Stomach (tissue), 9 donors: ENCODE measurements around the gene ZC3H12D. TPM values are rescaled to one million over a fixed set of nuclear protein-coding genes. Genes with fewer than 3 reads are reported as not detected.

Experiments
- DNase-seq, 2 donors: peaks; one replicate each; pipeline versions ENCODE4 v3.0.0 to v3.0.0-alpha.2; 2013 to 2019
- H3K27ac ChIP-seq, 5 donors: fragments of 200-600 bp in 4 of 5; sonication (generic) in 4 of 5; one replicate each; pipeline ENCODE4 v1.5.1; 2013 to 2019; ENCODE audit warnings: mild to moderate bottlenecking in 1 of 5, moderate library complexity in 1 of 5
- H3K27me3 ChIP-seq, 3 donors: fragments of 200-600 bp; sonication (generic); one replicate each; pipeline ENCODE4 v1.5.1; 2017 to 2019; ENCODE audit warnings: mixed run types in 1 of 3
- H3K36me3 ChIP-seq, 4 donors: fragments of 200-600 bp; sonication (generic); 1 replicate in 3 of 4; 2 replicates in 1 of 4; pipeline ENCODE4 v1.5.1; 2016 to 2019
- H3K4me1 ChIP-seq, 4 donors: fragments of 200-600 bp; sonication (generic); one replicate each; pipeline ENCODE4 v1.5.1; 2016 to 2019
- H3K4me3 ChIP-seq, 4 donors: fragments of 200-600 bp; sonication (generic) in 3 of 4; one replicate each; pipeline ENCODE4 v1.5.1; 2016 to 2019; ENCODE audit warnings: mild to moderate bottlenecking in 1 of 4
- H3K9me3 ChIP-seq, 4 donors: fragments of 200-600 bp; sonication (generic); one replicate each; pipeline ENCODE4 v1.5.1; 2016 to 2019
- EP300 ChIP-seq: sonication (generic); formaldehyde crosslinking; IDR thresholded peaks from one replicate; pipeline ENCODE4 v1.6.1; 2017; ENCODE audit warnings: antibody characterized with exemption
- POLR2A ChIP-seq, 4 donors: fragments of 450-650 bp; IDR thresholded peaks; one replicate each; pipeline ENCODE4 v1.6.1; 2016; ENCODE audit warnings: antibody characterized with exemption in 4 of 4, control low read depth in 2 of 4, mild to moderate bottlenecking in 1 of 4, moderate library complexity in 1 of 4
- POLR2AphosphoS5 ChIP-seq, 3 donors: sonication (generic); formaldehyde crosslinking; IDR thresholded peaks; one replicate each; pipeline ENCODE4 v1.6.1; 2016; ENCODE audit warnings: antibody characterized with exemption in 3 of 3
- WGBS, 5 donors: extraction: QIAGEN DNeasy Blood & Tissue Kit in 3 of 5; methylation state at CpG; one replicate each; pipeline versions ENCODE4 v1.1.5 to v1.1.7; 2013 to 2018; 5-methylcytosine and 5-hydroxymethylcytosine counted together
- intact Hi-C: fragments of 100-400 bp; cut with DNase I; formaldehyde crosslinking; loops from one replicate; pipeline ENCODE4 v1.15.1; 2023; ENCODE audit warnings: low total_unique reads
- polyA plus RNA-seq, 3 donors: library from polyadenylated mRNA; stranded (reverse); fragments of 200-250 nt; gene quantifications; one replicate each; pipeline ENCODE4 v1.2.3, GENCODE V29; 2013
- total RNA-seq, 5 donors: library from RNA; depleted of rRNA; stranded (reverse); fragments of >200 nt; gene quantifications; one replicate each; pipeline versions ENCODE4 v1.1.0 to v1.2.3, GENCODE V29; 2014 to 2016
- TF ChIP-seq, protein P1 (sequence below), 7 experiments: fragments of 450-650 bp in 4 of 7; fragments of 200-600 bp in 3 of 7; sonication (generic) in 3 of 7; IDR thresholded peaks; one replicate each; pipeline ENCODE4 v1.5.1; 2016 to 2019; ENCODE audit warnings: antibody characterized with exemption in 7 of 7, control low read depth in 2 of 7, mild to moderate bottlenecking in 1 of 7
- donor health status: healthy with polysubstance abuse.
- donor health status: Bipolar disorder and iron deficiency.
- donor health status: healthy.

The ZC3H12D gene
- total and polyA plus RNA-seq, 8 donors: 0.31 to 2.2 (median 0.85) TPM; not detected in 3

DNA sequence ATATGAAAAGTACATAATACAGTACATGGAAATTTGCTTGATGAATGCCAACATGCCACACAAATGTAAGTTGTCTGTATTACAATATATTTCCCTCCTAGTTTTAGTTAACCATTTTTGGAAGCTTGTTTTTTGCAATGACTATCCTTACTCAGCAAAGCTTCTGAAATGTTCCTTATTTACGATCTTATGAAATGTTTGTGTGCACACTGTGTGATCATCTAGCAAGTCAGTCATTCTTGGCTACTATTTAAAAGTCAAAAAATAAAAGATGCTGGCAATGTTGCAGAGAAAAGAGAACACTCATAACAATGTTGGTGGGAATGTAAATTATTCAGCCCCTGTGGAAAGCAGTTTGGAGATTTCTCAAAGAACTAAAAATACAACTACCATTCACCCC is 50.9 kb downstream of the ZC3H12D start:
- no peak for TF ChIP-seq POLR2AphosphoS5 (IDR thresholded peaks at IDR 0.05)
- TF ChIP-seq EP300: no peak
- TF ChIP-seq POLR2A (IDR thresholded peaks at IDR 0.05): no peak
- TF ChIP-seq, protein P1, sequence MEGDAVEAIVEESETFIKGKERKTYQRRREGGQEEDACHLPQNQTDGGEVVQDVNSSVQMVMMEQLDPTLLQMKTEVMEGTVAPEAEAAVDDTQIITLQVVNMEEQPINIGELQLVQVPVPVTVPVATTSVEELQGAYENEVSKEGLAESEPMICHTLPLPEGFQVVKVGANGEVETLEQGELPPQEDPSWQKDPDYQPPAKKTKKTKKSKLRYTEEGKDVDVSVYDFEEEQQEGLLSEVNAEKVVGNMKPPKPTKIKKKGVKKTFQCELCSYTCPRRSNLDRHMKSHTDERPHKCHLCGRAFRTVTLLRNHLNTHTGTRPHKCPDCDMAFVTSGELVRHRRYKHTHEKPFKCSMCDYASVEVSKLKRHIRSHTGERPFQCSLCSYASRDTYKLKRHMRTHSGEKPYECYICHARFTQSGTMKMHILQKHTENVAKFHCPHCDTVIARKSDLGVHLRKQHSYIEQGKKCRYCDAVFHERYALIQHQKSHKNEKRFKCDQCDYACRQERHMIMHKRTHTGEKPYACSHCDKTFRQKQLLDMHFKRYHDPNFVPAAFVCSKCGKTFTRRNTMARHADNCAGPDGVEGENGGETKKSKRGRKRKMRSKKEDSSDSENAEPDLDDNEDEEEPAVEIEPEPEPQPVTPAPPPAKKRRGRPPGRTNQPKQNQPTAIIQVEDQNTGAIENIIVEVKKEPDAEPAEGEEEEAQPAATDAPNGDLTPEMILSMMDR (IDR thresholded peaks at IDR 0.05): no peak
- Histone ChIP-seq H3K27me3 (no peaks in the 10 kb centered on the region), H3K4me3 (no peak overlapping the region), H3K36me3 (no peaks in the 10 kb centered on the region), H3K9me3 (no peaks in the 10 kb centered on the region), H3K27ac (no peak overlapping the region), H3K4me1 (peaks cover 0 to 9% (median 4%) of the 10 kb centered on the region in 4 donors)
- DNase-seq: no peak
- 50 to 77% (median 72%) methylated on average over 1 of the region's 1 CpG for WGBS, 5 donors
- intact Hi-C loops: loop anchor here (5.0 kb wide), 1 partner anchor 412 kb away; no protein-coding TSS in a partner anchor

DNA sequence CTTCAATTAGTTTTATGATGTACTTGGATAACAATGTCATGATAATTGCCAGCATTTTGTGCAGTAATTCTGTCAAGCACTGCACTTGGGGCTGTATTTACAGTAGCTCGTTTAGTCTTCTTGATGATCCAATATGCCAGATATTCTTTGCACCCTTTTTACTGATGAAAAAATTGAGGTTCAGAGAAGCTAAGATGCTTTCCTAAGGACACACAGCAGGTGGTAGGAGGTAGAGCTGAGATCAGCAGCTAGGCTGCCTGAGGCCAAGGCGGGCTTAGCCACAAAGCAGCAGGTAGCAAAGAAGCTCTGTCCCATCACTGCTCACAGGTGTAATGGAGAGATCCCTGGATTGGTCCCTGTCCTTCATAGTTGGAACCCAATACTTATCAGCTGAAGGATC is 51.4 kb downstream of the ZC3H12D start:
- Histone ChIP-seq H3K36me3 (no peaks in the 10 kb centered on the region), H3K27ac (no peak overlapping the region), H3K27me3 (no peaks in the 10 kb centered on the region), H3K4me1 (peaks cover 0 to 9% (median 4%) of the 10 kb centered on the region in 4 donors), H3K9me3 (no peaks in the 10 kb centered on the region), H3K4me3 (no peak overlapping the region)
- DNase-seq: no peak
- intact Hi-C loops: loop anchor here (5.0 kb wide), 1 partner anchor 411 kb away; no protein-coding TSS in a partner anchor
- no peak for TF ChIP-seq POLR2AphosphoS5 (IDR thresholded peaks at IDR 0.05)
- no peak for TF ChIP-seq POLR2A (IDR thresholded peaks at IDR 0.05)
- no peak for TF ChIP-seq EP300
- TF ChIP-seq, protein P1 (IDR thresholded peaks at IDR 0.05): no peak
- WGBS, 5 donors: 72 to 94% (median 84%) methylated on average over 2 of the region's 2 CpGs

DNA sequence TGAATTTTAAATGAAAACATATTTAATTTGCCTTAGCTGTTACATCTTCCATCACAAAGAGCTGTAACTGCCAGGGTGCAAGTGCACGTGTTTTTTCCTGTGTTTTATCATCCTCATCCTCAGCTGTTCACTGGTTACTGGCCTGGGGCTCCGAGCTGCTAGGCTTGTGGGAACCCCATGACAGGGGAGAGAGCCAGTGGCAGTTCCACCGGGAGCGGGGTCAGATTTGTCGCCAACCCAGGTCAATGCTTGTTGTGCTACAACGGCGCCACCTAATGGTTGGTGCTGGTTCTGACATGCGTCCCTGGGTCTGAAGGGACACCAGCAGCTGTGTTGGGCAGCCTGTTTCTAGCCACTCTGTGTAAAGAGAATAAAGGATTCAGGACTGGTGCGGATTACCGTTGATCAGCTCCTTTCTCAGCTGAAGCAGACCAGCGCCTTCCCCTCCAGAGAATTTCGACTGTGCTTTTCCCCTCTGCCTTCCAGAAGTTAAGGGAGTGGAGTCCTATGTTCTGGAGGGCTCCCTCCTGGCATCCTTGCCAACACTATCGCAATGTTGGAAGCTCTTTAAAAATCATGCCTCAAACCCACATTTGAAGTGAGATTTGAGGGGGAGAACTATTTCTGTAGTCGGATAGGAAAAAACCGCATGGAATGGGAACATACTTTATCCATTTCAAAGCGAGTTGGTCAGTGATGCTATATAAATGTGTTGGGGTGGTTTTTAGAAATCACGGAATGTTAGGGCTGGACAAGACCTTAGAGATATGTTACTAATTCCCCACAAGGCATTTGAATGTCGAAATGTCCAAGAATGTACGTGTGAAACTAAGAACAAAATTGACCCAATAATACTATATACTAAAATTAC is 52.7 kb downstream of the ZC3H12D start:
- intact Hi-C loops: loop anchor here (5.0 kb wide), 1 partner anchor 410 kb away; no protein-coding TSS in a partner anchor
- Histone ChIP-seq H3K4me1 (peaks cover 0 to 9% (median 4%) of the 10 kb centered on the region in 4 donors), H3K4me3 (no peak overlapping the region), H3K27me3 (no peaks in the 10 kb centered on the region), H3K9me3 (no peaks in the 10 kb centered on the region), H3K27ac (no peak overlapping the region), H3K36me3 (no peaks in the 10 kb centered on the region)
- TF ChIP-seq EP300 (no peak), POLR2AphosphoS5 (IDR thresholded peaks at IDR 0.05) (peak in 1 of 3 donors; percentile 55)
- TF ChIP-seq, protein P1 (IDR thresholded peaks at IDR 0.05): peak in 6 of 7 experiments; percentile 47 to 96 (median 90)
- peak; percentile 94 for DNase-seq
- WGBS, 5 donors: 30 to 44% (median 32%) methylated on average over 15 to 19 of the region's 19 CpGs

GRCh38 chr6:149429427-149430360 is 55.1 kb downstream of the ZC3H12D start:
- WGBS, 5 donors: 86 to 88% (median 87%) methylated on average over 25 to 26 of the region's 26 CpGs
- no peaks in the 10 kb centered on the region for H3K9me3 ChIP-seq
- peaks cover 0 to 9% (median 4%) of the 10 kb centered on the region in 4 donors for H3K4me1 ChIP-seq
- no peak for TF ChIP-seq POLR2A (IDR thresholded peaks at IDR 0.05)
- intact Hi-C loops: loop anchor here (5.0 kb wide), 2 partner anchors 347 to 407 kb away; no protein-coding TSS in a partner anchor
- no peaks in the 10 kb centered on the region for H3K36me3 ChIP-seq
- no peak overlapping the region for H3K27ac ChIP-seq
- H3K27me3 ChIP-seq: no peaks in the 10 kb centered on the region
- DNase-seq: no peak
- H3K4me3 ChIP-seq: no peak overlapping the region
